ENCODE results near the gene CGRRF1.

CGRRF1 gene

DNA sequence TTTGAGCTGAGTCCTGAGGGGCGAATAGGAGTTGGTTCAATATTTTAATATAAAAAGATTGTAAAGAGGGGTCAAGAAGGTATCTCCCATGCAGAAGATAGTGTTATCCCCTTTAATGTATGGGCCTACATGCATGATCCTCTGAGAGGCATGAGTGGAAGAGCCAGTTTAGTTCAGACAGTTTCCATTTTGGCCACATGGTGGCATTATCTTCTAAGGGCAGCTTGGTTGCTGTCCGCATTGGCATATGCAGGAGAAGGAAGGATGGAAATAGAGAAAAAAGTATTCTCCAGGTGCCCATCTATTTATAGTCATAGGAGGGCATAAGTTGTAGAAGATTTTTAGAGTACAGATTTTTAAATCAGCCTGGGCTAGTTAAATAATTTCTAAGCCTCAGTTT is 62.6 kb downstream of the CGRRF1 start:
- H3K4me3 ChIP-seq (ENCODE audit: low read length), result no peak overlapping the region
- H3K27me3 ChIP-seq (ENCODE audit: control insufficient read depth, insufficient read depth, low read length), result no peaks in the 10 kb centered on the region
- WGBS (ENCODE audit: insufficient coverage, insufficient read length), result no CpG with 5 or more reads among the region's 2 CpGs
- no peak overlapping the region for H3K27ac ChIP-seq (ENCODE audit: low read length)
- H3K4me1 ChIP-seq (ENCODE audit: control insufficient read depth, insufficient read depth, low read length), result peaks cover 3% of the 10 kb centered on the region; the same call in 1 of the 2 replicates
- H3K36me3 ChIP-seq (ENCODE audit: control insufficient read depth, insufficient read depth, low read length), result no peaks in the 10 kb centered on the region
- H3K9me3 ChIP-seq (ENCODE audit: control insufficient read depth, insufficient read depth, low read length), result no peaks in the 10 kb centered on the region
- DNase-seq (ENCODE audit: low read depth, low spot score), result peak; percentile 55

DNA sequence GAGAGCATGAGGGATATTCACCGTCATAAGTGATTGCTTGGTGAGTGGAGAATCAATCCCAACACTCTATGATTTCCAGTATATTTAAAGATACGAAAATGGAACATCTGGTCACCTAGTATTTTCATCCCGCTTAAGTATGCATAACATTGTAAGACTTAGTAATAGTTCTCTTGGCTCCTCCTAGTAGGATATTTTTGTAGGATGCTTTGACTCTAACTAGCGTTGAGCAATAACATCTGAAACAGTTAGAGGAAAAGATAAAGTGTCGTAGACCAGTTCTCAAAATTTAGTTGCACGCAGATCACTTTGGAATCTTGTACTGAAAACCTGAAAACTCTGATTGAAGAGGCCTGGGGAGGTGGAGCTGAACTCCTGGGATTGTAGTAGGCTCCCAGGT is 64.8 kb downstream of the CGRRF1 start:
- H3K4me1 ChIP-seq (ENCODE audit: control insufficient read depth, insufficient read depth, low read length), result no peaks in the 10 kb centered on the region
- WGBS (ENCODE audit: insufficient coverage, insufficient read length), result no CpG with 5 or more reads among the region's 6 CpGs
- H3K4me3 ChIP-seq (ENCODE audit: low read length), result no peak overlapping the region
- H3K9me3 ChIP-seq (ENCODE audit: control insufficient read depth, insufficient read depth, low read length), result no peaks in the 10 kb centered on the region
- H3K36me3 ChIP-seq (ENCODE audit: control insufficient read depth, insufficient read depth, low read length), result no peaks in the 10 kb centered on the region
- DNase-seq (ENCODE audit: low read depth, low spot score), result no peak
- H3K27ac ChIP-seq (ENCODE audit: low read length), result no peak overlapping the region
- no peaks in the 10 kb centered on the region for H3K27me3 ChIP-seq (ENCODE audit: control insufficient read depth, insufficient read depth, low read length)

DNA sequence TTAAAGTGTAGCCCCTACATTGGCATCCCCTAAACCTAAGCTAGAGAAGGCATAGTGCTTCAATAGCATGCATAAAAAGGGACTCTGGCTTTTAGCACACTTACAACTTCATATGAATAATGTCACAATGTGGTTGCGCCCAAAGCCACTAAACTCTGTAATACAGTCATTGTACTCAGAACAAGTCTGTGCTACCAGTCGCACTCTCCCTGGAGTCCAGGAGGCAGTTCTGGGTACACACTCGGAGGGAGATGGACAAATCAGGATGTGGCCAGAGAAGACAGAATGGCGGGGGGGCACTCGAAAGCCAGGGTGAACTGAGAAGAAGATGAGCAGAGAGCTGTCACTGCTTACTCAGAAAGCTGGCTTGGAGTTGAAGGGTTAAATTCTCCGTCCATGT is 67.8 kb downstream of the CGRRF1 start:
- WGBS (ENCODE audit: insufficient coverage, insufficient read length), result no CpG with 5 or more reads among the region's 6 CpGs
- no peak for DNase-seq (ENCODE audit: low read depth, low spot score)
- H3K27me3 ChIP-seq (ENCODE audit: control insufficient read depth, insufficient read depth, low read length), result no peaks in the 10 kb centered on the region
- no peaks in the 10 kb centered on the region for H3K36me3 ChIP-seq (ENCODE audit: control insufficient read depth, insufficient read depth, low read length)
- no peak overlapping the region for H3K4me3 ChIP-seq (ENCODE audit: low read length)
- H3K27ac ChIP-seq (ENCODE audit: low read length), result no peak overlapping the region
- no peaks in the 10 kb centered on the region for H3K9me3 ChIP-seq (ENCODE audit: control insufficient read depth, insufficient read depth, low read length)
- H3K4me1 ChIP-seq (ENCODE audit: control insufficient read depth, insufficient read depth, low read length), result no peaks in the 10 kb centered on the region

DNA sequence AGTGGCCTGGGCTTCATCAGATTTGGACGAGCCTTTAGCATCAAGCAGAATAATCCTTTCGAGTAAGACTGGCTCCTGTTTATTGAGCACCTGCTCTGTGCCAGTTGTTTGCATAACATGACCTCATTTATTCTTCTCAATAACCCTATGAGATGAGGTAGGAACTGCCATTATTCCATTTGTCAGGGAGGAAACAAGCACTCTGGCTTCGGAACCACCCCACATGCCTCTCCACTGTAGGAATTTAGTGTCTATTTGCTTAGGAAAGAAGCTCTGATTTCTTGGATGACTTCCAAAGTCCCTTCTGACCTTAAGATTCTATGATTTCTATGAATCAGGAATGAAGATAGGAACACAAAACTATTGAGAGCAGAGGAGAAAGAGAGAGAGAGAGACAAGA is 68.3 kb downstream of the CGRRF1 start:
- Histone ChIP-seq H3K27ac (ENCODE audit: low read length) (no peak overlapping the region), H3K27me3 (ENCODE audit: control insufficient read depth, insufficient read depth, low read length) (no peaks in the 10 kb centered on the region), H3K36me3 (ENCODE audit: control insufficient read depth, insufficient read depth, low read length) (no peaks in the 10 kb centered on the region), H3K9me3 (ENCODE audit: control insufficient read depth, insufficient read depth, low read length) (no peaks in the 10 kb centered on the region), H3K4me1 (ENCODE audit: control insufficient read depth, insufficient read depth, low read length) (no peaks in the 10 kb centered on the region), H3K4me3 (ENCODE audit: low read length) (no peak overlapping the region)
- DNase-seq (ENCODE audit: low read depth, low spot score), result no peak
- no CpG with 5 or more reads among the region's 3 CpGs for WGBS (ENCODE audit: insufficient coverage, insufficient read length)

DNA sequence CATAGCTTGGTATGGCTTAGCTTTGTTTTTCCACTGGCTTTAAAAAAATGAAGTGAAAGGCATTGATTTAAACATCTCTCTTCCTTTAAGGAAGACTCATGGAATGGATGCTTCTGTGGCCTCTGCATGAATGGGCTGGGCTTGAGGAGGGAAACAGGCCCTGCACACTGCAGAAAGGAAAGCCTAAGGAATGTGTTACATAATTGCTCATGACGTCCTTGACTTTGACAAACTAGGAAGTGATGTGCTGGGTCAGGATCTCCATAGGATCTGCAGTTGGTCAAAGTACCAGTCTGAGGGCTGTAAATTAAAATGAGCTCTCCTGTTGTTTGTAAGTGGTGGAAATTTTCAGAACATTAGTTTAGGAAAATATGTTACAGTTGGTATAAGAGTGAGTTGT is 69.9 kb downstream of the CGRRF1 start:
- no peak overlapping the region for H3K27ac ChIP-seq (ENCODE audit: low read length)
- no peak overlapping the region for H3K4me3 ChIP-seq (ENCODE audit: low read length)
- H3K27me3 ChIP-seq (ENCODE audit: control insufficient read depth, insufficient read depth, low read length), result no peaks in the 10 kb centered on the region
- H3K9me3 ChIP-seq (ENCODE audit: control insufficient read depth, insufficient read depth, low read length), result no peaks in the 10 kb centered on the region
- no peak for DNase-seq (ENCODE audit: low read depth, low spot score)
- WGBS (ENCODE audit: insufficient coverage, insufficient read length), result no CpG with 5 or more reads among the region's 1 CpG
- H3K4me1 ChIP-seq (ENCODE audit: control insufficient read depth, insufficient read depth, low read length), result no peaks in the 10 kb centered on the region
- H3K36me3 ChIP-seq (ENCODE audit: control insufficient read depth, insufficient read depth, low read length), result no peaks in the 10 kb centered on the region

DNA sequence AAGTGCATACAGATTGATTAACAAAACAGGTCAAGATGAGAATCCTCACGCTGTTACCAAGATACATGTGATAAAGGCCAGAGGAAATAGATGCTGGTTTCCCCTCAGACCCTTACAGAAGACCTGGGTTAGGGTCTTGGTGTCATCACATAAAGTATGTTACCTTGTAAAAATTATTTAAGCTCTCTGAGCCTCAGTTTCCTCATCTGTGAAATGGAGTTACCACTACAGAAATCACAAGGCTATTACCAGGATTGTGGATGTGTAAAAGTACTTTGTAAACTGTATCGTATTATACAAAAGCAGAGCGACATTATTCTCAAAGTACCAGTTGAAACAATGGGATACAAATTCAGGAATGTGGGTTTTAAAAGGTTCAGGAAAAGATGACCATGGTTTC is 71.2 kb downstream of the CGRRF1 start:
- H3K9me3 ChIP-seq (ENCODE audit: control insufficient read depth, insufficient read depth, low read length), result no peaks in the 10 kb centered on the region
- H3K4me1 ChIP-seq (ENCODE audit: control insufficient read depth, insufficient read depth, low read length), result no peaks in the 10 kb centered on the region
- H3K36me3 ChIP-seq (ENCODE audit: control insufficient read depth, insufficient read depth, low read length), result no peaks in the 10 kb centered on the region
- DNase-seq (ENCODE audit: low read depth, low spot score), result no peak
- H3K27me3 ChIP-seq (ENCODE audit: control insufficient read depth, insufficient read depth, low read length), result no peaks in the 10 kb centered on the region
- H3K4me3 ChIP-seq (ENCODE audit: low read length), result no peak overlapping the region
- WGBS (ENCODE audit: insufficient coverage, insufficient read length), result no CpG with 5 or more reads among the region's 3 CpGs
- H3K27ac ChIP-seq (ENCODE audit: low read length), result no peak overlapping the region

DNA sequence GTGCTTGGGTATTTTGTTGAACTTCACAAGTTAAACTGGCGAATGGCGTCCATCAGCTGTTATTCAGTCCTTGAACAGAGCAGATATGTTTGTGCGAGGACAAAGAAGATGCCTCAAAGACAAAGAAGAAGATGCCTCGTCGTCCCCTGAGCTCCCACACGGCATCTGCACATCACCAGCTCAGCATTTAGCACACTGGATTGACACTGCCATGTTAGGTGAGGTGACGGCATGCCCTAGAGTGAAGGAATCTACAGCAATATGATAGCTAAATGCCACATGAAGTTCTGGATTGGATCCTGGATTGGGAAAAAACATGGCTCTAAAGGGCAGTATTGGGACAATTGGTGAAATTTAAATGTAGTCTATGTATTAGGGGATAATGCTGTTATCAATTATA is 72.6 kb downstream of the CGRRF1 start:
- H3K36me3 ChIP-seq (ENCODE audit: control insufficient read depth, insufficient read depth, low read length), result no peaks in the 10 kb centered on the region
- no peaks in the 10 kb centered on the region for H3K27me3 ChIP-seq (ENCODE audit: control insufficient read depth, insufficient read depth, low read length)
- H3K9me3 ChIP-seq (ENCODE audit: control insufficient read depth, insufficient read depth, low read length), result no peaks in the 10 kb centered on the region
- H3K27ac ChIP-seq (ENCODE audit: low read length), result no peak overlapping the region
- no peaks in the 10 kb centered on the region for H3K4me1 ChIP-seq (ENCODE audit: control insufficient read depth, insufficient read depth, low read length)
- no peak for DNase-seq (ENCODE audit: low read depth, low spot score)
- no CpG with 5 or more reads among the region's 7 CpGs for WGBS (ENCODE audit: insufficient coverage, insufficient read length)
- H3K4me3 ChIP-seq (ENCODE audit: low read length), result no peak overlapping the region

DNA sequence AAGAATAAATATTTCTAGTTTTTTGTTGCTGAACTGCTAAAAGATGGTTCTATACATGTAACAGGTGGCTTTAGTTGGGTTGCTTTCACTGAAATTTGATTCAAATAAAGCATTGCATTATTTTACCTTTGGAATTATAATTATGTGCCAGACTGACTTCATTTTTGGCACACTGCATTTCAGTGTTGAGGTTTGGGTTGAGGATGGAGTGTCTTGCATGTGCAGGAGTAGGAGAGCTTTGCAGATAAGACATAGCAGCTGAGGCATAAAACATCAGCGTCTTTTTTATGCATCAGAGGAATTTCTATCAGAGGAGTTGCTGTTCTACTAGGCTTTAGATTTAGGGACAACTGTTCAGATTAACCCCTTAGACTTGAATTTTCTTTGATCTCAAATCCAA is 74.4 kb downstream of the CGRRF1 start:
- Histone ChIP-seq H3K27me3 (ENCODE audit: control insufficient read depth, insufficient read depth, low read length) (no peaks in the 10 kb centered on the region), H3K9me3 (ENCODE audit: control insufficient read depth, insufficient read depth, low read length) (no peaks in the 10 kb centered on the region), H3K4me1 (ENCODE audit: control insufficient read depth, insufficient read depth, low read length) (no peaks in the 10 kb centered on the region), H3K4me3 (ENCODE audit: low read length) (no peak overlapping the region), H3K27ac (ENCODE audit: low read length) (no peak overlapping the region), H3K36me3 (ENCODE audit: control insufficient read depth, insufficient read depth, low read length) (no peaks in the 10 kb centered on the region)
- DNase-seq (ENCODE audit: low read depth, low spot score), result no peak
- WGBS (ENCODE audit: insufficient coverage, insufficient read length), result no CpG with 5 or more reads among the region's 1 CpG

DNA sequence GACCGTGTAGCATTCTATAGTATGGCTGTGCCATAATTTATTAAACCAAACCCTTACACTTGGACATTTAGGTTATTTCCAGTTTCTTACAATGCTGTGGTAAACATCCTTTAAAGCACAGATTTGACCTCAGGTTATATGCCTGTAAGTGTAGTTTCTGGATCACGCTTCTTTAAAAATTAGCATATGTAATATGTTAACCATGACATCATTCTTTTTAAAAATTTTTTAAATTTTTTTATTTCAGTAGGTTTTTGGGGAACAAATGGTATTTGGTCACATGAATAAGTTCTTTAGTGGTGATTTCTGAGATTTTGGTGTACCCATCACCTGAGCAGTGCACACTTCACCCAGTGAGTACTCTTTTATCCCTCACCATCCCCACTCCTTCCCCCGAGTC is 75.5 kb downstream of the CGRRF1 start:
- WGBS (ENCODE audit: insufficient coverage, insufficient read length), result no CpG with 5 or more reads among the region's 3 CpGs
- DNase-seq (ENCODE audit: low read depth, low spot score), result no peak
- Histone ChIP-seq H3K36me3 (ENCODE audit: control insufficient read depth, insufficient read depth, low read length) (no peaks in the 10 kb centered on the region), H3K4me1 (ENCODE audit: control insufficient read depth, insufficient read depth, low read length) (no peaks in the 10 kb centered on the region), H3K4me3 (ENCODE audit: low read length) (no peak overlapping the region), H3K9me3 (ENCODE audit: control insufficient read depth, insufficient read depth, low read length) (no peaks in the 10 kb centered on the region), H3K27ac (ENCODE audit: low read length) (no peak overlapping the region), H3K27me3 (ENCODE audit: control insufficient read depth, insufficient read depth, low read length) (no peaks in the 10 kb centered on the region)
